Ovary (tissue), 9 donors: ENCODE data around the gene STAMBPL1. TPM values are rescaled to one million over a fixed set of nuclear protein-coding genes. Genes with fewer than 3 reads are reported as not detected.

ENCODE experiments used
- DNase-seq, 5 donors: peaks; one replicate each; pipeline ENCODE4 v3.0.0-alpha.2; 2019 to 2020
- H3K27ac ChIP-seq, 2 donors: fragments of 200-600 bp; one replicate each; pipeline versions ENCODE4 v1.5.1 to v1.8.0; 2019 to 2022
- H3K27me3 ChIP-seq: fragments of 200-600 bp; one replicate; pipeline ENCODE4 v1.8.0; 2022
- H3K36me3 ChIP-seq: fragments of 200-600 bp; sonication (generic); one replicate; pipeline ENCODE4 v1.5.1; 2019
- H3K4me1 ChIP-seq: one replicate; pipeline ENCODE4 v1.8.1; 2013; ENCODE audit warnings: mild to moderate bottlenecking, moderate library complexity; ENCODE audit not compliant: insufficient read depth
- H3K4me3 ChIP-seq: fragments of 200-600 bp; sonication (generic); one replicate; pipeline ENCODE4 v1.5.1; 2017
- H3K9me3 ChIP-seq, 2 donors: fragments of 200-600 bp in 1 of 2; sonication (generic) in 1 of 2; one replicate each; pipeline versions ENCODE4 v1.5.1 to v1.8.1; 2013 to 2019; ENCODE audit warnings: mild to moderate bottlenecking in 1 of 2, moderate library complexity in 1 of 2
- CTCF ChIP-seq, 3 donors: fragments of 450-650 bp in 2 of 3; fragments of 200-600 bp in 1 of 3; IDR thresholded peaks; one replicate each; pipeline versions ENCODE4 v1.5.1 to v1.8.0; 2016 to 2022; ENCODE audit warnings: antibody characterized with exemption in 3 of 3, mild to moderate bottlenecking in 1 of 3
- EP300 ChIP-seq: sonication (generic); formaldehyde crosslinking; IDR thresholded peaks from one replicate; pipeline ENCODE4 v1.6.1; 2017; ENCODE audit warnings: antibody characterized with exemption
- POLR2A ChIP-seq: fragments of 450-650 bp; IDR thresholded peaks from one replicate; pipeline ENCODE4 v1.6.1; 2017; ENCODE audit warnings: antibody characterized with exemption, mild to moderate bottlenecking, moderate library complexity
- WGBS, 3 donors: extraction: QIAGEN DNeasy Blood & Tissue Kit in 1 of 3; methylation state at CpG; one replicate each; pipeline versions ENCODE4 v1.1.5 to v1.1.7; 2013 to 2017; 5-methylcytosine and 5-hydroxymethylcytosine counted together
- intact Hi-C, 4 donors: fragments of 100-400 bp; cut with DNase I; formaldehyde crosslinking; loops; one replicate each; pipeline versions ENCODE4 v1.11.0 to v1.15.1; 2022 to 2023
- polyA plus RNA-seq, 2 donors: library from polyadenylated mRNA; stranded (reverse); fragments of 200-250 nt in 1 of 2; fragments of 350-450 nt in 1 of 2; fragmentation: Illumina TruSeq in 1 of 2; extraction: RNeasy Lipid Tissue Mini Kit (QIAGEN cat#74804) in 1 of 2; gene quantifications; one replicate each; pipeline ENCODE4 v1.2.3, GENCODE V29; 2013 to 2014
- total RNA-seq, 7 donors: library from RNA; depleted of rRNA in 2 of 7; stranded (reverse); fragments of >200 nt in 2 of 7; fragmentation: NEBNext Ultra II Directional in 3 of 7; extraction: Animal tissue kit (Norgen Biotek cat#: 25700) in 3 of 7; gene quantifications; one replicate each; pipeline versions ENCODE4 v1.1.0 to v1.2.4, GENCODE V29; 2016 to 2023
- donor health status: DM: no; HTN: no; CAD: no; lungs with moderate emphysema.
- donor health status: DM: no; HTN: no; CAD: no.
- donor health status: Bipolar disorder and iron deficiency.
- donor health status: DM: yes; HTN: yes; CAD: no.
- donor health status: DM: no; HTN: no; CAD: no.
- donor health status: DM: yes; HTN: yes; CAD: no.

The STAMBPL1 gene
- total and polyA plus RNA-seq, 9 donors = 7.9 to 39.6 (median 14.4) TPM

GRCh38 chr10:88858491-88858890, 21.6 kb upstream of the STAMBPL1 start:
- no peaks in the 10 kb centered on the region for H3K27me3 ChIP-seq
- no peaks in the 10 kb centered on the region for H3K4me1 ChIP-seq
- TF ChIP-seq POLR2A (no peak), CTCF (IDR thresholded peaks at IDR 0.05) (no peak), EP300 (no peak)
- intact Hi-C loops = no loop called here
- 30 to 43% (median 41%) methylated on average over 2 of the region's 2 CpGs for WGBS, 3 donors
- H3K9me3 ChIP-seq = no peaks in the 10 kb centered on the region
- DNase-seq = no peak
- no peak overlapping the region for H3K4me3 ChIP-seq
- H3K27ac ChIP-seq = no peak overlapping the region
- H3K36me3 ChIP-seq = no peaks in the 10 kb centered on the region

- Histone ChIP-seq H3K4me3 (no peak overlapping the region), H3K36me3 (no peaks in the 10 kb centered on the region), H3K27ac (no peak overlapping the region), H3K27me3 (no peaks in the 10 kb centered on the region), H3K4me1 (no peaks in the 10 kb centered on the region), H3K9me3 (no peaks in the 10 kb centered on the region)
- 0 to 52% (median 45%) methylated on average over 1 of the region's 1 CpG for WGBS, 3 donors
- TF ChIP-seq POLR2A (no peak), EP300 (no peak), CTCF (IDR thresholded peaks at IDR 0.05) (no peak)
- no peak for DNase-seq
- intact Hi-C loops = no loop called here
These were observed 19.0 kb upstream of the STAMBPL1 start for GRCh38 chr10:88861036-88861435.

- H3K27ac ChIP-seq = no peak overlapping the region
- H3K9me3 ChIP-seq = no peaks in the 10 kb centered on the region
- intact Hi-C loops = no loop called here
These were observed 14.7 kb upstream of the STAMBPL1 start for GRCh38 chr10:88865281-88865876.

GRCh38 chr10:88866454-88866853, 13.6 kb upstream of the STAMBPL1 start:
- no peaks in the 10 kb centered on the region for H3K27me3 ChIP-seq
- no peaks in the 10 kb centered on the region for H3K9me3 ChIP-seq
- TF ChIP-seq POLR2A (no peak), CTCF (IDR thresholded peaks at IDR 0.05) (no peak), EP300 (no peak)
- no peak for DNase-seq
- intact Hi-C loops = no loop called here
- no peak overlapping the region for H3K27ac ChIP-seq
- no peak overlapping the region for H3K4me3 ChIP-seq
- H3K4me1 ChIP-seq = no peaks in the 10 kb centered on the region
- no peaks in the 10 kb centered on the region for H3K36me3 ChIP-seq
- 91 to 98% (median 95%) methylated on average over 2 of the region's 2 CpGs for WGBS, 3 donors

More at GRCh38 chr10:88865281-88865876, 14.7 kb upstream of the STAMBPL1 start:
- Histone ChIP-seq H3K27me3 (no peaks in the 10 kb centered on the region), H3K4me3 (no peak overlapping the region), H3K4me1 (no peaks in the 10 kb centered on the region), H3K36me3 (no peaks in the 10 kb centered on the region)
- no peak for TF ChIP-seq CTCF (IDR thresholded peaks at IDR 0.05)
- TF ChIP-seq POLR2A = no peak
- TF ChIP-seq EP300 = no peak
- WGBS, 3 donors = 91 to 93% (median 93%) methylated on average over 4 of the region's 4 CpGs
- no peak for DNase-seq
